CD8-positive, alpha-beta memory T cell (primary cell): ENCODE data around the gene MED13L. TPM values are rescaled to one million over a fixed set of nuclear protein-coding genes. Genes with fewer than 3 reads are reported as not detected.

Source experiments
- CTCF ChIA-PET: fragments of 350-600 bp; sonication (Branson Sonifier 250); formaldehyde crosslinking; loops from one replicate; lab custom pipeline; 2021; ENCODE audit warnings: antibody characterized with exemption; lab: Charles Lee
- POLR2A ChIA-PET: fragments of 350-600 bp; sonication (Branson Sonifier 250); formaldehyde crosslinking; loops from one replicate; lab custom pipeline; 2021; ENCODE audit warnings: antibody characterized with exemption; lab: Charles Lee
- DNase-seq, 5 donors: peaks; one replicate each; pipeline versions ENCODE4 v3.0.0 to v3.0.0-alpha.2; 2020 to 2022; ENCODE audit warnings: mixed read lengths in 1 of 5
- H3K27ac ChIP-seq: one replicate; pipeline ENCODE4 v1.7.0; 2013; ENCODE audit warnings: low read depth, mild to moderate bottlenecking, low read length, moderate library complexity
- H3K27me3 ChIP-seq: 2 replicates; pipeline ENCODE4 v1.7.0; 2013; ENCODE audit warnings: low read length, mild to moderate bottlenecking; ENCODE audit not compliant: insufficient read depth, poor library complexity, severe bottlenecking
- H3K36me3 ChIP-seq: 2 replicates; pipeline ENCODE4 v1.7.0; 2013; ENCODE audit warnings: mild to moderate bottlenecking, low read length, moderate library complexity; ENCODE audit not compliant: insufficient read depth
- H3K4me1 ChIP-seq: 2 replicates; pipeline ENCODE4 v1.7.0; 2013; ENCODE audit warnings: mild to moderate bottlenecking, low read length, moderate library complexity; ENCODE audit not compliant: insufficient read depth
- H3K4me3 ChIP-seq: 2 replicates; pipeline ENCODE4 v1.7.0; 2013; ENCODE audit warnings: mild to moderate bottlenecking, low read length
- H3K9me3 ChIP-seq: 2 replicates; pipeline ENCODE4 v1.7.0; 2013; ENCODE audit warnings: mild to moderate bottlenecking, low read length
- H3K27ac Mint-ChIP-seq, 8 donors: one replicate each; pipeline ENCODE4 v1.8.0; 2020 to 2021; ENCODE audit warnings: mixed read lengths in 8 of 8, mild to moderate bottlenecking in 6 of 8, inconsistent platforms in 3 of 8, moderate library complexity in 3 of 8
- H3K27me3 Mint-ChIP-seq, 2 donors: one replicate each; pipeline ENCODE4 v1.8.0; 2020 to 2021; ENCODE audit warnings: mixed read lengths in 2 of 2, mild to moderate bottlenecking in 1 of 2, moderate library complexity in 1 of 2
- H3K36me3 Mint-ChIP-seq, 3 donors: one replicate each; pipeline ENCODE4 v1.8.0; 2020 to 2021; ENCODE audit warnings: mixed read lengths in 3 of 3, inconsistent platforms in 1 of 3, mild to moderate bottlenecking in 1 of 3
- H3K4me1 Mint-ChIP-seq, 3 donors: one replicate each; pipeline ENCODE4 v1.8.0; 2020 to 2021; ENCODE audit warnings: mixed read lengths in 3 of 3, inconsistent platforms in 1 of 3, mild to moderate bottlenecking in 1 of 3
- H3K4me3 Mint-ChIP-seq, 7 donors: one replicate each; pipeline ENCODE4 v1.8.0; 2020 to 2021; ENCODE audit warnings: mixed read lengths in 7 of 7, mild to moderate bottlenecking in 6 of 7, moderate library complexity in 4 of 7, inconsistent platforms in 2 of 7
- H3K9me3 Mint-ChIP-seq, 5 donors: one replicate each; pipeline ENCODE4 v1.8.0; 2020 to 2022; ENCODE audit warnings: mixed read lengths in 5 of 5, mild to moderate bottlenecking in 3 of 5, moderate library complexity in 2 of 5, inconsistent platforms in 1 of 5
- polyA plus RNA-seq: library from polyadenylated mRNA; unstranded; fragments of 300-500 nt; fragmentation: Illumina TruSeq; gene quantifications from one replicate; pipeline ENCODE4 v1.2.3, GENCODE V29; 2021
- total RNA-seq, 2 experiments: library from RNA; stranded (reverse); gene quantifications; one replicate each; pipeline ENCODE4 v1.2.3, GENCODE V29; 2021

MED13L gene
- total and polyA plus RNA-seq, 3 experiments from 2014 or later, result 6.6 to 53.4 (median 49.7) TPM

DNA sequence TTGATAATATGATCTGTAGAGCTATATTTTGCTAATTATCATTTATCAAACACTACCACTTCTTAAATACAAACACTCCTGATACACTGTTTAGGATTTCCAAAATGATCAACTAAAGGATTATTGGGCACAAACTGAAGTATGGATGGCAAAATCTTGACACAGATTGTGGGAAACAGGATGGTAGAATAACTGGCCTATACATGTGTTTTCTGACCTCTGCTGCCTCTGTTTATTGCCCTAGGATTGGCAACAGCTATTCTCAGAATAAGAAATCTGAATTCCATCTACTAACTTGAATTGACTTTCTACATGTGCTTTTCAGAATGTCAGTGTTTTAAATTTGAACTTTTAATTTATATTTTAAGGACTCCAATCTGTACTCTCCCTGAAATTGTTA is 209.1 kb downstream of the MED13L start:
- Mint-ChIP-seq H3K27me3 (no peaks in the 10 kb centered on the region), H3K4me3 (no peak overlapping the region), H3K4me1 (peaks cover 22 to 67% (median 45%) of the 10 kb centered on the region in 3 donors), H3K27ac (peak overlapping the region in 2 of 8 donors; percentile 0 to 15), H3K36me3 (no peaks in the 10 kb centered on the region), H3K9me3 (no peaks in the 10 kb centered on the region)
- DNase-seq, result no peak
- Histone ChIP-seq H3K9me3 (no peaks in the 10 kb centered on the region), H3K27ac (no peak overlapping the region), H3K36me3 (no peaks in the 10 kb centered on the region), H3K27me3 (no peaks in the 10 kb centered on the region), H3K4me1 (no peaks in the 10 kb centered on the region), H3K4me3 (no peak overlapping the region)
- CTCF ChIA-PET, result interaction anchor here (0.5 to 1.4 kb wide), 3 partner anchors 14 to 168 kb away, joined by 3 to 5 read pairs (median 3); no protein-coding TSS in a partner anchor
- POLR2A ChIA-PET, result no interaction called here

DNA sequence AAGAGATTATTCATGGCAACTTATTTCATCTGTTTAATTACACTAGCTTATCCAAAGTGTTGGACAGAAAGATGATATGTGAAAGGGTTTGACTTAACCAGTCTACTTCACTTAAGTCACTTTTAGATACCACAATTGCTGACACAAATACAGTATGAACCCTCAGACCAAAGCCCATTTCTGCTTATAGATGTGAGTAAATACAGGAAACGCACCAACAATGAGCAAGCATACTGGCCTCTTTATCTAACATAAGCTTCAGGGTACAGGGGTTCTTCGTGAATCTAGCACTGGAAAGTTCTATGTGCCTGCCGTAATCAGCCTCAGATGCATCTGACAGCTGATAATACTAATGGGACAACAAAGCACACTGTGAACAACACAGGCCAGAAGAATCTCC is 209.6 kb downstream of the MED13L start:
- DNase-seq, result no peak
- Mint-ChIP-seq H3K27me3 (no peaks in the 10 kb centered on the region), H3K27ac (peak overlapping the region in 2 of 8 donors; percentile 0 to 10), H3K9me3 (no peaks in the 10 kb centered on the region), H3K4me1 (peaks cover 22 to 68% (median 45%) of the 10 kb centered on the region in 3 donors), H3K4me3 (no peak overlapping the region), H3K36me3 (no peaks in the 10 kb centered on the region)
- no peak overlapping the region for H3K4me3 ChIP-seq
- CTCF ChIA-PET, result interaction anchor here (0.8 to 1.4 kb wide), 2 partner anchors 14 to 168 kb away, joined by 3 to 5 read pairs; no protein-coding TSS in a partner anchor
- H3K27me3 ChIP-seq, result no peaks in the 10 kb centered on the region
- H3K9me3 ChIP-seq, result no peaks in the 10 kb centered on the region
- POLR2A ChIA-PET, result no interaction called here
- H3K4me1 ChIP-seq, result no peaks in the 10 kb centered on the region
- no peaks in the 10 kb centered on the region for H3K36me3 ChIP-seq
- no peak overlapping the region for H3K27ac ChIP-seq

GRCh38 chr12:116066381-116067230 is 210.9 kb downstream of the MED13L start:
- ChIA-PET CTCF (no interaction called here), POLR2A (no interaction called here)
- Histone ChIP-seq H3K4me1 (peaks cover 5% of the 10 kb centered on the region), H3K9me3 (no peaks in the 10 kb centered on the region), H3K27ac (no peak overlapping the region), H3K4me3 (no peak overlapping the region), H3K27me3 (no peaks in the 10 kb centered on the region), H3K36me3 (no peaks in the 10 kb centered on the region)
- Mint-ChIP-seq H3K9me3 (no peaks in the 10 kb centered on the region), H3K27ac (peak overlapping the region in 1 of 8 donors; percentile 8), H3K4me1 (peaks cover 22 to 70% (median 40%) of the 10 kb centered on the region in 3 donors), H3K36me3 (no peaks in the 10 kb centered on the region), H3K27me3 (no peaks in the 10 kb centered on the region), H3K4me3 (no peak overlapping the region)
- DNase-seq, result peak; percentile 13 to 62 (median 31)

GRCh38 chr12:116065606-116066005 is 211.9 kb downstream of the MED13L start:
- H3K9me3 ChIP-seq, result no peaks in the 10 kb centered on the region
- Mint-ChIP-seq H3K4me1 (peaks cover 28 to 75% (median 41%) of the 10 kb centered on the region in 3 donors), H3K27ac (no peak overlapping the region), H3K27me3 (no peaks in the 10 kb centered on the region), H3K9me3 (no peaks in the 10 kb centered on the region), H3K36me3 (no peaks in the 10 kb centered on the region), H3K4me3 (no peak overlapping the region)
- H3K27ac ChIP-seq, result no peak overlapping the region
- no peak for DNase-seq
- peaks cover 9% of the 10 kb centered on the region for H3K4me1 ChIP-seq
- H3K36me3 ChIP-seq, result no peaks in the 10 kb centered on the region
- H3K27me3 ChIP-seq, result no peaks in the 10 kb centered on the region
- ChIA-PET CTCF (no interaction called here), POLR2A (no interaction called here)
- no peak overlapping the region for H3K4me3 ChIP-seq

DNA sequence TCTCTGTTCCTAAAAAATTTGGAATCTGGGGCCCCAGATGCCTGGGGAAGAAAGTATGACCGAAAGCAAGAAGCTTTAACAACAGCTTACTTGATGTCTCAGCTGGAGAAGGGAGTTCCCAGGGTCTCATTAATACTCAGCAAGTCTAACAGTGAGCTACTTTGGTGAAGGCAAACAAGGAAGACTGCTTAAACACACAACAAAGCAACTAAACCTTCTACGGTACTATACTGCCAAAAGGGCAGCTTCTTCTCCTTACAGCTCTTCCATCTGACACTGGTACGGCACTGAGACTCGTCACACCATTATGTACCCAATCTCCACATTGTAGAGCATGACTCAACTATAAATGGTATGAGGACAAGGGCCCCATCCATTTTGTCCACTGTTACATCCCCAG is 213.0 kb downstream of the MED13L start:
- no peak overlapping the region for H3K4me3 ChIP-seq
- Mint-ChIP-seq H3K9me3 (no peaks in the 10 kb centered on the region), H3K27me3 (no peaks in the 10 kb centered on the region), H3K36me3 (no peaks in the 10 kb centered on the region), H3K4me1 (peaks cover 32 to 76% (median 42%) of the 10 kb centered on the region in 3 donors), H3K27ac (no peak overlapping the region), H3K4me3 (no peak overlapping the region)
- no peaks in the 10 kb centered on the region for H3K27me3 ChIP-seq
- H3K9me3 ChIP-seq, result no peaks in the 10 kb centered on the region
- DNase-seq, result no peak
- H3K4me1 ChIP-seq, result peaks cover 9% of the 10 kb centered on the region
- no peaks in the 10 kb centered on the region for H3K36me3 ChIP-seq
- ChIA-PET POLR2A (no interaction called here), CTCF (interaction anchor here (0.8 kb wide), 1 partner anchor 13 kb away, joined by 3 read pairs; no protein-coding TSS in a partner anchor)
- no peak overlapping the region for H3K27ac ChIP-seq

DNA sequence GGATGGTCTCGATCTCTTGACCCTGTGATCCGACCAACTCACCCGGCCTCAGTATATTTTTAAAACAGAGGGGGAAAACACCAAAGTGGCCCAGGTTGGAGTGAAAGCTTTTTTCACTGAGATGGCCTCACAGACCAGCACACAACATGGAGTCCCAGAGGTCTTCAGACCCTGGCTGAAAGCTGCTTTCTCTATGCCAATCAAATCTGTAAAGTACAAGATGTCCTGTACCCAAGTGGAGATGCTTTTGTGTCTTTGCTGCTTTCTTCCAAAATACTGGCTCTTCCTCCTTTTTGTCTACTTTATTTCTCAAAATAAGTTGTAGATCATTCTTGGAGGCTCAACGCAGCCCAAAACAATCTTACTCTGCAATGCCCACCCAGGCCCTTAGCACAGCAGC is 214.8 kb downstream of the MED13L start:
- peaks cover 12% of the 10 kb centered on the region for H3K4me1 ChIP-seq
- CTCF ChIA-PET, result no interaction called here
- H3K9me3 Mint-ChIP-seq, result no peaks in the 10 kb centered on the region
- H3K4me3 ChIP-seq, result no peak overlapping the region
- no peaks in the 10 kb centered on the region for H3K27me3 ChIP-seq
- H3K36me3 ChIP-seq, result no peaks in the 10 kb centered on the region
- H3K27ac ChIP-seq, result no peak overlapping the region
- DNase-seq, result no peak
- POLR2A ChIA-PET, result no interaction called here
- H3K27ac Mint-ChIP-seq, result no peak overlapping the region
- no peaks in the 10 kb centered on the region for H3K27me3 Mint-ChIP-seq
- no peaks in the 10 kb centered on the region for H3K9me3 ChIP-seq
- H3K4me1 Mint-ChIP-seq, result peaks cover 28 to 69% (median 47%) of the 10 kb centered on the region in 3 donors
- H3K4me3 Mint-ChIP-seq, result no peak overlapping the region
- H3K36me3 Mint-ChIP-seq, result no peaks in the 10 kb centered on the region

GRCh38 chr12:116060764-116061163 is 216.7 kb downstream of the MED13L start:
- DNase-seq, result peak in 2 of 5 donors; percentile 10 to 23
- H3K4me3 ChIP-seq, result no peak overlapping the region
- H3K9me3 Mint-ChIP-seq, result no peaks in the 10 kb centered on the region
- H3K36me3 Mint-ChIP-seq, result peaks cover 0 to 2% (median 0%) of the 10 kb centered on the region in 3 donors
- no peaks in the 10 kb centered on the region for H3K36me3 ChIP-seq
- H3K9me3 ChIP-seq, result no peaks in the 10 kb centered on the region
- H3K27me3 ChIP-seq, result no peaks in the 10 kb centered on the region
- H3K27ac Mint-ChIP-seq, result peak overlapping the region in 5 of 8 donors; percentile 13 to 66 (median 40)
- H3K27ac ChIP-seq, result no peak overlapping the region
- peaks cover 25 to 68% (median 44%) of the 10 kb centered on the region in 3 donors for H3K4me1 Mint-ChIP-seq
- no peaks in the 10 kb centered on the region for H3K27me3 Mint-ChIP-seq
- H3K4me1 ChIP-seq, result peaks cover 12% of the 10 kb centered on the region
- ChIA-PET CTCF (no interaction called here), POLR2A (no interaction called here)
- H3K4me3 Mint-ChIP-seq, result peak overlapping the region; percentile 25 to 72 (median 67)

DNA sequence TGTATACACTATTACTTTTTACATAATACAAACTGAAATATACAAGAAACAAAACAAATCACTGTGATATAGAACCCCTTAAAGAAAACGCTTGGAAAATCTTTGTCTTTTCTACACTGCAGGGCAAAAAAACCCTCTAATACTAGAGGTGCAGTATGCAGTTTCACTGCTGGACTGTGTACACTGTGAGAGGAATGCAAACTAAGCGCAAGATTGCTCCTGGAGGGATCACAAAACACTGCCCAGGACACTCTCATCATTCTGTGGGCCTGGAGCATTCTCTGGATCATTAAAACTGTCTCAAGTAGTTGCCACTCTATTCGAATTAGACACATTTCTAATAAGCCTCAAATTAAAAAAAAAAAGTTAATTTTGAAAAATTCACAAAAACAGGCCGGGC is 217.6 kb downstream of the MED13L start:
- no peak overlapping the region for H3K27ac ChIP-seq

More for the DNA sequence above, 217.6 kb downstream of the MED13L start:
- no peak for DNase-seq
- Mint-ChIP-seq H3K27me3 (no peaks in the 10 kb centered on the region), H3K9me3 (no peaks in the 10 kb centered on the region), H3K4me1 (peaks cover 22 to 68% (median 48%) of the 10 kb centered on the region in 3 donors), H3K4me3 (peak overlapping the region in 1 of 7 donors; percentile 54), H3K27ac (no peak overlapping the region), H3K36me3 (peaks cover 0 to 2% (median 0%) of the 10 kb centered on the region in 3 donors)
- ChIA-PET POLR2A (no interaction called here), CTCF (no interaction called here)
- Histone ChIP-seq H3K4me1 (peaks cover 12% of the 10 kb centered on the region), H3K27me3 (no peaks in the 10 kb centered on the region), H3K36me3 (no peaks in the 10 kb centered on the region), H3K9me3 (no peaks in the 10 kb centered on the region), H3K4me3 (no peak overlapping the region)
